ENCODE data around the gene LITAF.

The LITAF gene

GRCh38 chr16:11586856-11587642 is at the start of gene LITAF:
TSS of gene LITAF (minus strand) at chr16:11586919. CDS start at chr16:11556730, 30,189 bp downstream.
- no peak for DNase-seq

- DNase-seq: peak; percentile 11
These were observed 49.5 kb upstream of the LITAF start for GRCh38 chr16:11636172-11636721.

GRCh38 chr16:11635679-11636171 is 49.0 kb upstream of the LITAF start:
- DNase-seq: no peak

GRCh38 chr16:11635113-11635652 is 48.5 kb upstream of the LITAF start:
- no peak for DNase-seq

GRCh38 chr16:11634312-11634711 is 47.6 kb upstream of the LITAF start:
- no peak for DNase-seq

- no peak for DNase-seq
These were observed 46.4 kb upstream of the LITAF start for GRCh38 chr16:11633113-11633512.

GRCh38 chr16:11632455-11632939 is 45.8 kb upstream of the LITAF start:
- DNase-seq: no peak

GRCh38 chr16:11631214-11631613 is 44.5 kb upstream of the LITAF start:
- DNase-seq: no peak

- no peak for DNase-seq
These were observed 44.0 kb upstream of the LITAF start for GRCh38 chr16:11630768-11631056.

GRCh38 chr16:11630046-11630767 is 43.5 kb upstream of the LITAF start:
- no peak for DNase-seq

- no peak for DNase-seq
These were observed 42.6 kb upstream of the LITAF start for GRCh38 chr16:11629071-11630030.

- no peak for DNase-seq
These were observed 41.2 kb upstream of the LITAF start for GRCh38 chr16:11627822-11628457.

GRCh38 chr16:11627292-11627663 is 40.6 kb upstream of the LITAF start:
- no peak for DNase-seq

GRCh38 chr16:11626657-11627291 is 40.1 kb upstream of the LITAF start:
- no peak for DNase-seq

GRCh38 chr16:11625769-11626168 is 39.0 kb upstream of the LITAF start:
- DNase-seq: no peak

GRCh38 chr16:11624636-11625607 is 38.2 kb upstream of the LITAF start:
- DNase-seq: no peak

- no peak for DNase-seq
These were observed 37.5 kb upstream of the LITAF start for GRCh38 chr16:11624205-11624604.

GRCh38 chr16:11621920-11622651 is 35.4 kb upstream of the LITAF start:
- no peak for DNase-seq

- DNase-seq: no peak
These were observed 34.8 kb upstream of the LITAF start for GRCh38 chr16:11621539-11621919.

Data from NCI-H2081 treated with DMSO at 0.1 percent for 48 hours (cell line).